WTC11 (cell line): Measurements from ENCODE around the gene SH3GL3.

Experiments
- CBFB ChIP-seq: sonication (generic); formaldehyde crosslinking; IDR thresholded peaks from 2 replicates; pipeline ENCODE4 v1.8.1; 2022; ENCODE audit warnings: mild to moderate bottlenecking, low read depth, missing genetic modification reagents
- E2F5 ChIP-seq: sonication (generic); formaldehyde crosslinking; IDR thresholded peaks from 2 replicates; pipeline ENCODE4 v1.8.1; 2022; ENCODE audit warnings: mild to moderate bottlenecking, moderate library complexity, missing genetic modification reagents
- FOXJ3 ChIP-seq: sonication (generic); formaldehyde crosslinking; IDR thresholded peaks from 2 replicates; pipeline ENCODE4 v1.9.0; 2021; ENCODE audit warnings: missing genetic modification reagents, mild to moderate bottlenecking, borderline replicate concordance
- JUN ChIP-seq: sonication (generic); formaldehyde crosslinking; IDR thresholded peaks from 2 replicates; pipeline ENCODE4 v1.8.0; 2023; ENCODE audit warnings: mild to moderate bottlenecking, missing genetic modification reagents
- NR2C2 ChIP-seq: sonication (generic); formaldehyde crosslinking; IDR thresholded peaks from 2 replicates; pipeline ENCODE4 v1.8.0; 2022; ENCODE audit warnings: mild to moderate bottlenecking, missing genetic modification reagents
- TCF7 ChIP-seq: sonication (generic); formaldehyde crosslinking; IDR thresholded peaks from 2 replicates; pipeline ENCODE4 v1.8.0; 2022; ENCODE audit warnings: mild to moderate bottlenecking, low read depth, missing genetic modification reagents, moderate library complexity
- TEAD1 ChIP-seq: sonication (generic); formaldehyde crosslinking; IDR thresholded peaks from 2 replicates; pipeline ENCODE4 v1.8.0; 2022; ENCODE audit warnings: mild to moderate bottlenecking, missing genetic modification reagents
- ZNF425 ChIP-seq: fragments of 250-450 bp; sonication (Bioruptor Pico); conservative IDR thresholded peaks from 2 replicates; pipeline ENCODE4 v1.9.0; 2021; ENCODE audit warnings: mild to moderate bottlenecking
- TF ChIP-seq, protein P1 (sequence below): fragments of 200-600 bp; IDR thresholded peaks from 2 replicates; pipeline ENCODE4 v1.8.0; 2022; ENCODE audit warnings: antibody characterized with exemption
- TF ChIP-seq, protein P2 (sequence below): sonication (generic); formaldehyde crosslinking; IDR thresholded peaks from 2 replicates; pipeline ENCODE4 v1.8.1; 2023; ENCODE audit warnings: mild to moderate bottlenecking, missing genetic modification reagents
- TF ChIP-seq, protein P3 (sequence below): sonication (generic); formaldehyde crosslinking; IDR thresholded peaks from 2 replicates; pipeline ENCODE4 v1.8.1; 2023; ENCODE audit warnings: mild to moderate bottlenecking, missing genetic modification reagents, moderate library complexity
- TF ChIP-seq, protein P4 (sequence below): sonication (generic); formaldehyde crosslinking; IDR thresholded peaks from 2 replicates; pipeline ENCODE4 v1.8.0; 2022; ENCODE audit warnings: mild to moderate bottlenecking, missing genetic modification reagents

- TF ChIP-seq TCF7 (CRISPR knock-in tag) (no peak), JUN (CRISPR knock-in tag) (no peak), TEAD1 (CRISPR knock-in tag) (no peak), FOXJ3 (CRISPR knock-in tag) (no peak), E2F5 (CRISPR knock-in tag) (no peak), NR2C2 (CRISPR knock-in tag) (no peak), CBFB (CRISPR knock-in tag) (no peak), ZNF425 (CRISPR knock-in tag) (no peak)
- TF ChIP-seq, protein P1, sequence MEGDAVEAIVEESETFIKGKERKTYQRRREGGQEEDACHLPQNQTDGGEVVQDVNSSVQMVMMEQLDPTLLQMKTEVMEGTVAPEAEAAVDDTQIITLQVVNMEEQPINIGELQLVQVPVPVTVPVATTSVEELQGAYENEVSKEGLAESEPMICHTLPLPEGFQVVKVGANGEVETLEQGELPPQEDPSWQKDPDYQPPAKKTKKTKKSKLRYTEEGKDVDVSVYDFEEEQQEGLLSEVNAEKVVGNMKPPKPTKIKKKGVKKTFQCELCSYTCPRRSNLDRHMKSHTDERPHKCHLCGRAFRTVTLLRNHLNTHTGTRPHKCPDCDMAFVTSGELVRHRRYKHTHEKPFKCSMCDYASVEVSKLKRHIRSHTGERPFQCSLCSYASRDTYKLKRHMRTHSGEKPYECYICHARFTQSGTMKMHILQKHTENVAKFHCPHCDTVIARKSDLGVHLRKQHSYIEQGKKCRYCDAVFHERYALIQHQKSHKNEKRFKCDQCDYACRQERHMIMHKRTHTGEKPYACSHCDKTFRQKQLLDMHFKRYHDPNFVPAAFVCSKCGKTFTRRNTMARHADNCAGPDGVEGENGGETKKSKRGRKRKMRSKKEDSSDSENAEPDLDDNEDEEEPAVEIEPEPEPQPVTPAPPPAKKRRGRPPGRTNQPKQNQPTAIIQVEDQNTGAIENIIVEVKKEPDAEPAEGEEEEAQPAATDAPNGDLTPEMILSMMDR: no peak
- TF ChIP-seq, protein P2, sequence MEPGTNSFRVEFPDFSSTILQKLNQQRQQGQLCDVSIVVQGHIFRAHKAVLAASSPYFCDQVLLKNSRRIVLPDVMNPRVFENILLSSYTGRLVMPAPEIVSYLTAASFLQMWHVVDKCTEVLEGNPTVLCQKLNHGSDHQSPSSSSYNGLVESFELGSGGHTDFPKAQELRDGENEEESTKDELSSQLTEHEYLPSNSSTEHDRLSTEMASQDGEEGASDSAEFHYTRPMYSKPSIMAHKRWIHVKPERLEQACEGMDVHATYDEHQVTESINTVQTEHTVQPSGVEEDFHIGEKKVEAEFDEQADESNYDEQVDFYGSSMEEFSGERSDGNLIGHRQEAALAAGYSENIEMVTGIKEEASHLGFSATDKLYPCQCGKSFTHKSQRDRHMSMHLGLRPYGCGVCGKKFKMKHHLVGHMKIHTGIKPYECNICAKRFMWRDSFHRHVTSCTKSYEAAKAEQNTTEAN (CRISPR knock-in tag): no peak
- TF ChIP-seq, protein P3, sequence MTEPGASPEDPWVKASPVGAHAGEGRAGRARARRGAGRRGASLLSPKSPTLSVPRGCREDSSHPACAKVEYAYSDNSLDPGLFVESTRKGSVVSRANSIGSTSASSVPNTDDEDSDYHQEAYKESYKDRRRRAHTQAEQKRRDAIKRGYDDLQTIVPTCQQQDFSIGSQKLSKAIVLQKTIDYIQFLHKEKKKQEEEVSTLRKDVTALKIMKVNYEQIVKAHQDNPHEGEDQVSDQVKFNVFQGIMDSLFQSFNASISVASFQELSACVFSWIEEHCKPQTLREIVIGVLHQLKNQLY (CRISPR knock-in tag): no peak
- TF ChIP-seq, protein P4, sequence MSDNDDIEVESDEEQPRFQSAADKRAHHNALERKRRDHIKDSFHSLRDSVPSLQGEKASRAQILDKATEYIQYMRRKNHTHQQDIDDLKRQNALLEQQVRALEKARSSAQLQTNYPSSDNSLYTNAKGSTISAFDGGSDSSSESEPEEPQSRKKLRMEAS: no peak
Measured at GRCh38 chr15:83665480-83665879, 218.3 kb downstream of the SH3GL3 start.
